Uterus (tissue), 2 donors: Measurements from ENCODE around the gene CLDN18.

Source experiments
- CTCF ChIP-seq, 4 experiments: fragments of 200-600 bp in 2 of 4; fragments of 450-650 bp in 2 of 4; sonication (generic) in 2 of 4; IDR thresholded peaks; one replicate each; pipeline ENCODE4 v1.5.1; 2016 to 2019; ENCODE audit warnings: antibody characterized with exemption in 4 of 4, mild to moderate bottlenecking in 2 of 4, moderate library complexity in 1 of 4
- POLR2A ChIP-seq, 2 donors: fragments of 450-650 bp; IDR thresholded peaks; one replicate each; pipeline ENCODE4 v1.6.1; 2016; ENCODE audit warnings: antibody characterized with exemption in 2 of 2, mild to moderate bottlenecking in 1 of 2, moderate library complexity in 1 of 2

DNA sequence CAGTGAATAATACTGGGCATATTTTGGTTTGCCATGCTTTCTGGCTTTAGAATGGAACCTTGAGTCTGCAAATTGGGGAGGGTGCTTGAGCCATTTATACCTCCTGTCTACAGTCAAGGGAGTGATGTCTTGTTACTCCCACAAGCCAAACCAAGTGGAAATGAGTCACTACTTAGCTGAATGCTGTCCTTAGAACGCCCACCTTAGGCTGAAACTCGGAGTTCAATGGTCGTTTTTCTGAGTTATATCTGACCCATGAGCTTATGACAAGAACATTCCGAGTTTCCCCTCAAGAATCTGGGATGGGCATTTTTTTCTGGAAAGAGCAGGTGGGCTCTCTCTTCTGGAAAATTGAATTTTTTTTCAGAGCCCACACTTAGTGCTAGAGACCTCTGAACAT is 17.4 kb upstream of the CLDN18 start:
- TF ChIP-seq POLR2A (IDR thresholded peaks at IDR 0.05) = no peak
- TF ChIP-seq CTCF (IDR thresholded peaks at IDR 0.05) = no peak
